Measurements from ENCODE around the gene AVPR2.

- TF ChIP-seq CTCF (conservative IDR thresholded peaks at IDR 0.05 in 1 of 2, IDR thresholded peaks at IDR 0.05 in 1 of 2; ENCODE audit: low read depth in 1 of 2, low read length in 2 of 2) (no peak), EZH2 (IDR thresholded peaks at IDR 0.05; ENCODE audit: low read length, missing control alignments) (no peak)
Measured at GRCh38 chrX:153925739-153926551, 21.5 kb downstream of the AVPR2 start, which contains the start of gene ARHGAP4.

Measured in fibroblast of lung (primary cell).